Right lobe of liver (tissue), 4 donors: ENCODE measurements around the gene C1orf210.

Experiments used
- CTCF ChIP-seq, 4 donors: fragments of 200-600 bp in 3 of 4; fragments of 450-650 bp in 1 of 4; IDR thresholded peaks; one replicate each; pipeline versions ENCODE4 v1.5.1 to v1.8.0; 2016 to 2022; ENCODE audit warnings: antibody characterized with exemption in 4 of 4, mild to moderate bottlenecking in 2 of 4
- POLR2A ChIP-seq: fragments of 450-650 bp; IDR thresholded peaks from one replicate; pipeline ENCODE4 v1.6.1; 2017; ENCODE audit warnings: antibody characterized with exemption, mild to moderate bottlenecking
- donor health status: DM: no; HTN: no; CAD: no.
- donor health status: DM: no; HTN: no; CAD: no.
- donor health status: DM: no; HTN: yes; CAD: no.

- TF ChIP-seq CTCF (IDR thresholded peaks at IDR 0.05) (no peak), POLR2A (no peak)
Observed at GRCh38 chr1:43265431-43265830, 19.9 kb downstream of the C1orf210 start.
